ENCODE measurements around the gene ZNF750.

DNA sequence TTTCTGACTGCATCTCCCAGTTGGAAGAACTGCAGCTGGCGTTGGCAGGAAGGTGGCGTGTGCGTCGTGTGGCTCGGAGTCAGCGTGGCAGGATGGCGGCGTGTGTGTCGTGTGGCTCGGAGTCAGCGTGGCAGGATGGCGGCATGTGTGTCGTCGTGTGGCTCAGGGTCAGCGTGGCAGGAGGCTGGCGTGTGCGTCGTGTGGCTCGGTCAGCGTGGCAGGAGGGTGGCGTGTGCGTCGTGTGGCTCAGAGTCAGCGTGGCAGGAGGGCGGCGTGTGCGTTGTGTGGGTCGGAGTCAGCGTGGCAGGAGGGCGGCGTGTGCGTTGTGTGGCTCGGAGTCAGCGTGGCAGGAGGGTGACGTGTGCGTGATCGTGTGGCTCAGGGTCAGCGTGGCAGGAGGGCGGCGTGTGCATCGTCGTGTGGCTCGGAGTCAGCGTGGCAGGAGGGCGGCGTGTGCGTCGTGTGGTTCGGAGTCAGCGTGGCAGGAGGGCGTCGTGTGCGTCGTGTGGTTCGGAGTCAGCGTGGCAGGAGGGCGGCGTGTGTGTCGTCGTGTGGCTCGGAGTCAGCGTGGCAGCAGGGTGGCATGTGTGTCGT, 38.3 kb downstream of the ZNF750 start:
- TF ChIP-seq POLR2A (IDR thresholded peaks at IDR 0.05; ENCODE audit: low read depth, low read length) (no peak), POLR2AphosphoS5 (IDR thresholded peaks at IDR 0.05; ENCODE audit: low read depth, low read length) (no peak), POU2F2 (IDR thresholded peaks at IDR 0.05; ENCODE audit: low read depth, low read length) (no peak), PAX5 (IDR thresholded peaks at IDR 0.05; ENCODE audit: insufficient read depth, low read length, severe bottlenecking) (no peak), SPI1 (IDR thresholded peaks at IDR 0.05; ENCODE audit: low read depth, low read length) (no peak), TAF1 (IDR thresholded peaks at IDR 0.05; ENCODE audit: low read depth, low read length) (no peak)

All from GM12891 (cell line).